HEK293 (cell line): Measurements from ENCODE around the gene RASL11B.

Source experiments
- CTCF ChIA-PET: fragments of 350-600 bp; formaldehyde crosslinking; extraction: SDS; loops from one replicate; lab custom pipeline; 2021; ENCODE audit warnings: antibody characterized with exemption; lab: Yijun Ruan, JAX
- POLR2A ChIA-PET: fragments of 300-600 bp; formaldehyde crosslinking; extraction: SDS; loops from one replicate; lab custom pipeline; 2020; ENCODE audit warnings: antibody characterized with exemption, inconsistent platforms; lab: Yijun Ruan, JAX
- H3K27ac ChIP-seq: fragments of 200-500 bp; sonication (Bioruptor generic); 2 replicates; pipeline ENCODE4 v1.5.1; 2014; ENCODE audit warnings: low read depth, low read length, control low read depth, inconsistent platforms; ENCODE audit errors: extremely low read depth
- H3K36me3 ChIP-seq, 2 experiments: fragments of 200-500 bp in 1 of 2; sonication (Bioruptor generic) in 1 of 2; 1 replicate in 1 of 2; 2 replicates in 1 of 2; pipeline ENCODE4 v1.5.1; 2014 to 2017; ENCODE audit warnings: inconsistent platforms in 2 of 2, low read length in 2 of 2; ENCODE audit not compliant: control insufficient read depth in 2 of 2, insufficient read depth in 1 of 2
- H3K4me1 ChIP-seq: fragments of 200-500 bp; sonication (Bioruptor generic); 2 replicates; pipeline ENCODE4 v1.5.1; 2014; ENCODE audit warnings: mild to moderate bottlenecking, low read length, inconsistent platforms; ENCODE audit not compliant: control insufficient read depth, insufficient read depth
- H3K4me3 ChIP-seq: 2 replicates; pipeline ENCODE4 v1.5.1; 2011; ENCODE audit warnings: low read depth, mild to moderate bottlenecking, control low read depth, low read length, moderate library complexity
- H3K9me3 ChIP-seq: fragments of 200-500 bp; sonication (Bioruptor generic); 2 replicates; pipeline ENCODE4 v1.5.1; 2014; ENCODE audit warnings: low read depth, low read length, inconsistent platforms; ENCODE audit not compliant: control insufficient read depth, insufficient read depth
- CTCF ChIP-seq: fragments of 450-650 bp; formaldehyde crosslinking; IDR thresholded peaks from 2 replicates; pipeline ENCODE4 v1.5.1; 2016; ENCODE audit warnings: missing biosample characterization, missing genetic modification characterization
- KLF16 ChIP-seq: fragments of 450-650 bp; formaldehyde crosslinking; IDR thresholded peaks from 2 replicates; pipeline ENCODE4 v1.5.1; 2017; ENCODE audit warnings: missing biosample characterization, missing genetic modification characterization
- KLF9 ChIP-seq: fragments of 450-650 bp; formaldehyde crosslinking; IDR thresholded peaks from 2 replicates; pipeline ENCODE4 v1.5.1; 2016; ENCODE audit warnings: missing biosample characterization, missing genetic modification characterization, low read depth
- PRDM2 ChIP-seq: fragments of 450-650 bp; formaldehyde crosslinking; IDR thresholded peaks from 2 replicates; pipeline ENCODE4 v1.5.1; 2016; ENCODE audit warnings: missing biosample characterization, missing genetic modification characterization, borderline replicate concordance
- ZNF138 ChIP-seq: fragments of 450-650 bp; formaldehyde crosslinking; IDR thresholded peaks from 2 replicates; pipeline ENCODE4 v1.5.1; 2016; ENCODE audit warnings: missing biosample characterization, missing genetic modification characterization, borderline replicate concordance
- ZNF146 ChIP-seq: fragments of 450-650 bp; formaldehyde crosslinking; IDR thresholded peaks from 2 replicates; pipeline ENCODE4 v1.5.1; 2016; ENCODE audit warnings: missing biosample characterization, missing genetic modification characterization
- ZNF2 ChIP-seq: fragments of 450-650 bp; formaldehyde crosslinking; IDR thresholded peaks from 2 replicates; pipeline ENCODE4 v1.5.1; 2016; ENCODE audit warnings: missing biosample characterization, missing genetic modification characterization
- ZNF221 ChIP-seq: fragments of 450-650 bp; formaldehyde crosslinking; IDR thresholded peaks from 2 replicates; pipeline ENCODE4 v1.5.1; 2017; ENCODE audit warnings: missing biosample characterization, missing genetic modification characterization, borderline replicate concordance
- ZNF280D ChIP-seq: fragments of 450-650 bp; formaldehyde crosslinking; IDR thresholded peaks from 2 replicates; pipeline ENCODE4 v1.5.1; 2016; ENCODE audit warnings: missing biosample characterization, missing genetic modification characterization
- ZNF391 ChIP-seq: fragments of 450-650 bp; formaldehyde crosslinking; IDR thresholded peaks from 2 replicates; pipeline ENCODE4 v1.5.1; 2016; ENCODE audit warnings: low read depth, missing biosample characterization, missing genetic modification characterization, borderline replicate concordance
- ZNF398 ChIP-seq: fragments of 450-650 bp; formaldehyde crosslinking; IDR thresholded peaks from 2 replicates; pipeline ENCODE4 v1.5.1; 2017; ENCODE audit warnings: missing biosample characterization, missing genetic modification characterization
- ZNF530 ChIP-seq: fragments of 450-650 bp; formaldehyde crosslinking; IDR thresholded peaks from 2 replicates; pipeline ENCODE4 v1.5.1; 2016; ENCODE audit warnings: low read depth, missing biosample characterization, missing genetic modification characterization
- ZNF548 ChIP-seq: fragments of 450-650 bp; formaldehyde crosslinking; IDR thresholded peaks from 2 replicates; pipeline ENCODE4 v1.5.1; 2016; ENCODE audit warnings: missing biosample characterization, missing genetic modification characterization
- ZNF704 ChIP-seq: fragments of 450-650 bp; formaldehyde crosslinking; IDR thresholded peaks from 2 replicates; pipeline ENCODE4 v1.5.1; 2016; ENCODE audit warnings: missing biosample characterization, missing genetic modification characterization
- ZNF830 ChIP-seq: fragments of 450-650 bp; IDR thresholded peaks from 2 replicates; pipeline ENCODE4 v1.5.0; 2018; ENCODE audit warnings: missing biosample characterization, missing genetic modification characterization, low read depth, mild to moderate bottlenecking, moderate library complexity
- ZXDB ChIP-seq: fragments of 450-650 bp; formaldehyde crosslinking; IDR thresholded peaks from 2 replicates; pipeline ENCODE4 v1.5.1; 2016; ENCODE audit warnings: missing biosample characterization, missing genetic modification characterization

Gene RASL11B

GRCh38 chr4:52824270-52824602, 37.9 kb upstream of the RASL11B start:
- no peaks in the 10 kb centered on the region for H3K4me1 ChIP-seq
- no peaks in the 10 kb centered on the region for H3K9me3 ChIP-seq
- no peak overlapping the region for H3K27ac ChIP-seq
- TF ChIP-seq ZNF221 (no peak), KLF16 (tag by site-specific recombination) (no peak), ZNF146 (tag by site-specific recombination) (no peak)
- no peaks in the 10 kb centered on the region for H3K36me3 ChIP-seq
- no peak overlapping the region for H3K4me3 ChIP-seq
- CTCF ChIA-PET = no interaction called here
- POLR2A ChIA-PET = interaction anchor here (2.3 kb wide), 1 partner anchor 112 kb away, joined by 6 read pairs; no protein-coding TSS in a partner anchor

GRCh38 chr4:52824603-52825459, 37.3 kb upstream of the RASL11B start:
- CTCF ChIA-PET = no interaction called here
- POLR2A ChIA-PET = interaction anchor here (2.3 kb wide), 1 partner anchor 112 kb away, joined by 6 read pairs; no protein-coding TSS in a partner anchor
- Histone ChIP-seq H3K4me1 (no peaks in the 10 kb centered on the region), H3K4me3 (no peak overlapping the region), H3K36me3 (no peaks in the 10 kb centered on the region), H3K9me3 (no peaks in the 10 kb centered on the region), H3K27ac (no peak overlapping the region)
- no peak for TF ChIP-seq ZNF704 (tag by site-specific recombination)
- no peak for TF ChIP-seq KLF9 (tag by site-specific recombination)
- TF ChIP-seq ZNF830 = no peak
- TF ChIP-seq ZNF280D (tag by site-specific recombination) = no peak
- TF ChIP-seq ZNF2 (tag by site-specific recombination) = no peak
- no peak for TF ChIP-seq KLF16 (tag by site-specific recombination)
- no peak for TF ChIP-seq ZNF391 (tag by site-specific recombination)
- no peak for TF ChIP-seq ZNF138 (tag by site-specific recombination)
- TF ChIP-seq ZNF548 (tag by site-specific recombination) = no peak
- TF ChIP-seq ZNF530 (tag by site-specific recombination) = no peak
- TF ChIP-seq ZNF398 = no peak
- TF ChIP-seq CTCF = no peak
- no peak for TF ChIP-seq ZXDB (tag by site-specific recombination)
- no peak for TF ChIP-seq PRDM2
